NCI-H1417 treated with DMSO at 0.1 percent for 48 hours (cell line): ENCODE measurements around the gene LPAR2.
"Not testable (repeated sequence)": the region's sequence is repeated elsewhere in the genome, so short reads cannot be mapped to it uniquely, and the experiment has no call there.

Source experiments
- DNase-seq: peaks from one replicate; lab custom pipeline; 2025; lab: John Stamatoyannopoulos, UW

The LPAR2 gene

DNA sequence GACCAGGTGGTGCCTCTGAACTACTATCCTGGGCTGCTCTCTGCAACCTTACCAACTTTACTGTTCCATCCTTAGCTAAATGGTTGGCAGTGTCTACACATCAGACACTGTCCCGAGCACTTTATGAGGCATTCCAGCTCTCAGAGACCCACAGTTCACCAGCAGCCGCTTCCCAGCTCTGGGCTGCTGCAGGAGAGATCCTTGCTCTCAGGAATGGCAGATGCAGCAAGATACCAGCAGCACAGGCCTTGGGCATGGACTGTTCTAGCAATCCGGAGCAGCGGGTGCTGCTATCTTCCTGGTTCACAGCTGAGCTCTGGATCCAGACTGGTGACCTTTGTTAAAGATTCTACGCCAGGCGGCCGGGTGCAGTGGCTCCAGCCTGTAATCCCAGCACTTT is 3.3 kb upstream of the LPAR2 start:
- no peak for DNase-seq

DNA sequence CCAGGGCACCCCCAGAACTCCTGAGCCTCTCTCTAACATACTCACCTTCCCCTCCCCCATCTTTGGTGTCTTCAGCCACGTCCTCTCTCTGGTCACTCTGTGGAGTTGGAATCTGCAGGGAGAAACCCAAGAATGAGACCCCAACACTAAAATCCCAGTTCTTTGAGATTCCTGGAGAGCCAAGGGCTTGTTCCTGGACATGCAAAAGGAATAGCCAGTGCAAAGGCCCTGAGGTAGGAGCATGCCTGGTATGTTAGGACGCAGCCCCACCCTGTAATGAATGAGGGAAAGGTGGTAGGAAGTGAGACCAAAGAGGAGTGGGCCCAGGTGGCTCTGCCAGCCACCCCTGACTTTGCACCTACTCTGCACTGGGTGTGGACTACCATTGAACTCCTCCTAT is 2.4 kb upstream of the LPAR2 start:
- DNase-seq, result no peak

DNA sequence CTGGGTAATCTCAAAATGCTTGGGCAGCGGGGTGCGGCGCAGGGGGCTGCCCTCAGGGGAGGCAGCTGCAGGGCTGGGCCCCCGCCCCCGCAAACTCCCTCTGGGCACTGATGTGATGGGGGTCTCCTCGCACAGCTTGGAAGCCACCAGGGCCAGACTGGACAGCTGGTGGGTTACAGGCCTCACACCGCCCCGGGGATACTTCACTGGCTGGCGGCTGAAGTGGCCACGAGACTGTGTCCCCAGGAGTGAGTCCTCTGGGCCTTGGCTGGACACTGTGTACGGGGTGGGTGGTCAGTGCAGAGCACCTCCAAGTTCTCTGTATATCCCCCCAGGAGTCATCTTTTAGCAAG is 2.0 kb upstream of the LPAR2 start:
- no peak for DNase-seq

DNA sequence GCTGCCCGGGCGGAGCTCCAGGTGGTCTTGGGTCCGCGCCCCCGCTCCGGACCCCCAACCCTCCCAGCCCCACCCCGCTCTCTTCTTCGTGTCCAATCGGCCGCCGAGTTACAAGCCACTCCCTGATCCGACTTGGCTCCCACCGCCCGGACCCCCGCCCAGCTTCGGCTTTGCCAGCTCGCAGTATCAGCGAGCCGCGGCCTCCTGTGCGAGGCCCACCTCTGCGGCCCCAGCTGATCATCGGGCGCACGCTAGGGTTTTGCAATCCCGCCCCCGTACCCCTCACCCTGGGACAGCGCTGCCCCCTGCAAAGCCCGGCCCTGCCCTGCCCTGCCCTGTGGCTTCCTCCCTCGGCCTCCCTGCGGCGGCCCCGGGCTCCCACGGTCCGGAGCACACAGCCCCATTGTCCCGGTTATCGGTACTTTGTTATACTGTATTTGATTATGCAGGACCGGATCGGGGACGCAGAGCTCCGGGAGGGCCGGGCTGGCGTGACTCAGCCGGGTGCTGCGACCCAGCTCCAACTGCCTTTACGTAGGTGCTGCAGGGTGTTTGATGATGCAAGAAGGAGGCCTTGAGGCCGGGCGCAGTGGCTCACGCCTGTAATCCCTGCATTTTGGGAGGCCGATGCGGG is 598 bp upstream of the LPAR2 start:
- DNase-seq, result no peak

DNA sequence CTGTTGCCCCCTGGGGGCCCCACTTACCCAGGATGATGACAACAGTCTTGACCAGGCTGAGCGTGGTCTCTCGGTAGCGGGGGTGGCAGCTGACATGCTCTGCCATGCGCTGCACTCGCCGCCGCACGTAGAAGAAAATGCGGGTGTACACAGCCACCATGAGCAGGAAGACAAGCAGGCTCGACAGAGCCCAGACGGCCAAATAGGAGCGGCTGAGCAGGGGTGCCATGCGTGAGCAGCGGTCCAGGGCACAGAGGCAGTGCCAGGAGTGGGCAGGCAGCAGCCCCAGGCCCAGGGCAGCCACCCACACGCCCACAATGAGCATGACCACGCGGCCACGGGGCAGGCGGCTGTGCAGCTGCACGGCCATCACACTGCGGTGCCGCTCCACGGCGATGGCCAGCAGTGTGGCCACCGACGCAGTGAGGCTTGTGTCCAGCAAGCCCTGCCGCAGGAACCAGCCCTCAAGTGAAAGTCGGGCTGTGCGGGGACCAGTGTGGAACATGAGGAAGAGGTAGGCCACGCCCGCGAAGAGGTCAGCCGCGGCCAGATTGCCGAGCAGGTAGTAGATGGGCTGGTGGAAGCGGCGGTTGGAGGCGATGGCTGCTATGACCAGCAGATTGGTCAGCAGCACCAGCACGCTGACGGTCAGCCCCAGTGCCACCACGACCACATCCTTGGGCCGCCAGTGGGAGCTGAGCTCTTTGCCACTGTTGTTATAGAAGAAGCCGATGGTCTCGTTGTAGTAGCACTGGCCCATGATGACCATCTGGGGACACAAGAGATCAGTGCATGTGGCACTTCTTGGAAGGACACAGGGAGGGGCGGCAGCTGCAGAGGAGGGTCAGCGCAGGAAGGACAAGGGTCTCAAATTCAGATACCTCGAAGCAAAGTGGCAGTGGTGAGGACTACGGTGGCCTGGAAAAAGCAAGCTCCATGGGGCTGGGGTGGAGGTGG is 1.2 kb downstream of the LPAR2 start:
- DNase-seq, result no peak

DNA sequence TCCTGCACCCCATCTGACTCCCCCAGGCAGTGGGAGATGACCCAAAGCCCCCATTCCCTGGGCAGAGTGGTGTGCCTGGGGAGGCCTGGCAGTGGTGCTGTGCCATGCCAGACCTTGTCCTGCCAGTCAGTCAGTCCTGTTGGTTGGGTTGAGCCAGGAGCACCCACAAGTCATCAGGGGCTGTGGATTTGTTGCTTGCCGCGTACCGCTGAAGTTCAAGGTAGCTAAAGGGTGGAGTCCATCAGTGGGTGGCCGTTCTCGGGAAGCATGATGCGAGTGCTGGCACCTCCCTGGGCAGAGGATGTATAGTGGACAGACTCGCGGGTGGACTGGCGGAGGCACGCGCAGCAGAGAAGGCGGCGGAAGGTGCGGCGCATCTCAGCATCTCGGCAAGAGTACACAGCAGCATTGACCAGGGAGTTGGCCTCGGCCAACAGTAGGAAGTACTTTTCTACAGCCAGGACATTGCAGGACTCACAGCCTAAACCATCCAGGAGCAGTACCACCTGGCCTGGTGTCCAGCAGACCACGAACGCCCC is 3.9 kb downstream of the LPAR2 start:
- no peak for DNase-seq

DNA sequence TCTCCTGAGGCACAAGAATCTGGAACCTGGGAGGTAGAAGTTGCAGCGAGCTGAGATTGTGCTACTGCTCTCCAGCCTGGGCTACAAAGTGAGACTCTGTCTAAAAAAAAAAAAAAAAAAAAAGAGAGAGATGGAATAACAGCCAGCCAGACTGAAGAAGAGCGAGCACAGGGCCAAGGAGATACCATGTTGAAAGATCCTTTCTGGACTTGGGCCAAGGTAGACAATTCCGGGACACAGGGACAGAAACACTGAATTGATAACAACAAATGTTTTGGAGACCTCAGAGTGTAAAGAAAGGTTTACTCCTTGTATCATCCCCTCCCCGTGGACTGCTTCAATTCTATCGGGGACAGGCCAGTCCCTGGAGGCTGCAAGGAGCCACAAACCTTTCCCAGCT is 4.6 kb downstream of the LPAR2 start:
- no peak for DNase-seq

DNA sequence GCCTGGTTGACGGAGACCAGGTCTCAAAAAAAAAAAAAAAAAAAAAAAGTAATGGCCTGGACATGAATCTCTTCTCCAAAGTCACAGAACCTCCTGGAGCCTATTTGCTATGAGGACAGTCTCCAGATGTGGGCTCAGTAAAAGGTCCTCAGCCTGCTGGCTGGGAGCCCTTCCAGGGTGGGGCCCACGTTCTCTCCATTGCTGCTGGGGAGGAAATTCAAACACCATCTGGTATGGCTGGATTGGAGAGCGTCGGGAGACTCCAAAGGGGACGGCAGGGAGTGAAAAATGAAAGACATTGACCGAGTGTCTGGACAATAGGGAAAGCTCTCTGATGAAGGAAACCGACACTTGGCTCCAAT is 8.2 kb downstream of the LPAR2 start:
- no peak for DNase-seq

DNA sequence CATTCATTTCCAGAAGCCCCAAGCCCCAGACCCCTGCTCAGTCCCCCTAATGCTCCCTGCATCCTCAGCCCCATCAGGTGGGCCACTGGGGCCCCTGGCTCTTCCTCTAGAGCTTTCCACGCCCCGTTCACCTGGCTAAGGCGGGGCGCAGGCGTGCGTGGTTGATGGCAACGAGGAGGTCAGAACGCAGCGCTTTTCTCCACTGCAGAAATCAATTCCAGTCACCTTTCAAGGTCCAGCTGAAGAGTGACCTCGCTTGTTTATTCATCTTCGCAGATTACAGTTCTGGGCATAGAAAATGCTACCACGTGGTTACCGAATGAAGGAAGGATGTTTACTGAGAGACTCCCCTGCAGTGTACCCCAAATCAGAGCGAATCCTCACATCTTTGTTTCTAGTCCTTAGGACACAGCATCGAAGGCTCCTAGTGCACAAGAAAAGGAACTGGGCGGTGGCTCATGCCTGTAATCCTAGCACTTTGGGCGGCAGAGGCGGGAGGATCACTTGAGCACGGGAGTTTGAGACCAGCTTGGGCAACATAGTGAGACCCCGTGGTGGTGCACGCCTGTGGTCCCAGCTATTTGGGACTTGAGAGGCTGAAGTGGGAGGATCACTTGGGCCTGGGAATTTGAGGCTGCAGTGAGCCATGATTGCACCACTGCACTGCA is 8.7 kb downstream of the LPAR2 start:
- no peak for DNase-seq

DNA sequence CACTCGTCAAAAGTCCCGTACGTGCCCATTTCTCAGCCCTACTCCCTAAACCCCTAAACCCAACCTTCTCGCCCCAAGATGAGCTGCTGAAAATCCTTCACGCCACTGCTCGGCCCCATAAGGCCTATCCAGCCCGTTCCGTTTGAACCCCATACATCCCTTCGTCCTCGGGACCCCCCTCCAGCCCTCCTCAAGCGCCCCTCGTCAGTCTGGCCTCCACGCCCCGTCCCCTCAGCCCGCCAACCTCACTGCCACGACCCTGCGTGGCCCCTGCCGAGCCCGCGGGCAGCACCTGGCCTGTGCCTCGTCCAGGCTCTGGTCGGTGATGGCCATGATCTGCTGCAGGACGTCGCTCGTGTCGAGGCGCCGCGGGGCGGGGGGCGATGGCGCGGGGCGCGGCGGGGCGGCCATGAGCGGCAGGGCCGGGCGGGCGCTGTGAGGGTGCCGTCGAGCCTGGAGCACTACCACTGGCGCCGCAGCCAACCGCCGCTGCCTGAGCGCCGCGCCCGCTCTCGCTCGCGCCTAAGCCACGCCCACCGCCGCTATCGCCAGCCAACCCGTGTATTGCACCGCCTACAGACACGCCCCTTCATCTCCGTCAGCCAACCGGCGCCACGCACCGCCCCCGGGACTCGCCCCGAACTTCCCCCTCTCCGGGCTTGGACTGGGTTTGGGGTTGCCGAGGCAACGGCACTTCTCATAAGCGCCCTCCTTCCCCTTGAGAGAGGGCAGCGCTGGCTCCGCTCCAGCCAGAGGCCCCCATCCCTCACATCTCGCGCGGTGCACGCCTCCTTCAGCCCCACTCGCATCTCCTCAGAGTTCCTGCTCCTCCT is 9.6 kb downstream of the LPAR2 start, which contains the start of gene PBX4:
TSS of gene PBX4 (minus strand) at position 469 of the 833 bp plus-strand sequence. CDS start at position 411, 58 bp downstream.
- DNase-seq, result peak; percentile 93

DNA sequence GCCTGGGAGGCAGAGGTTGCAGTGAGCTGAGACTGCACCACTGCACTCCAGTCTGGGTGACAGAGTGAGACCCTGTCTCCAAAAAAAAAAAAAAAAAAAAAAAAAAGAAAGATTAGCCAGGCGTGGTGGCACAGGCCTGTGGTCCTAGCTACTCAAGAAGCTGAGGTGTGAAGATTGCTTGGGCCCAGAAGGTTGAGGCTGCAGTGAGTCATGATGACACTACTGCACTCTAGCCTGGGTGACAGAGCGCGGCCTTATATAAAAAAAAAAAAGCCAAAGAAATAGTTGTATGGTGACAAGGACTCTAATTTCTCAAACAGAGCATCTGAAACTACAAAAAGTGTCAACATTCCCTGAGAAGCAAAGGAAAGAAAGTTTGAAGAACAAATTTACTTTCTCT is 12.9 kb downstream of the LPAR2 start:
- DNase-seq, result no peak

DNA sequence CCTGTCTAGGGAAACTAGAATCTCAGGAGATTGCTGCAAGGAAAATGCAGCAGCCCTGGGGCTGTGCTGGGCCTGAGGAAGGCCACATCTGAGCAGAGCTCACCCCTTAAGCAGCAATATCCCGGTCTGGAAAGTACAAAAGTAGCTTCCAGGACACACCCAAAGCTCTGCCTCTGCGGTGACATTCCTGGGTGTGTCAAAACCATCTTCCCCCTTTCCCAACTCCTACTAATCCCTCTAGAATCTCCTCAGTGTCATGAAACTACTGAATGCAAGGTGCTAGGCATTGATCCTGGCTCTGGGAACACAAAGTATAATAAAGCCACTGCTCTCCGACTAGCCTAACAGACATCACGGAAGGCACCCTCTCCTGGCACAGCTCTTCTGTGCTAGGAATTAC is 14.5 kb downstream of the LPAR2 start:
- DNase-seq, result no peak

DNA sequence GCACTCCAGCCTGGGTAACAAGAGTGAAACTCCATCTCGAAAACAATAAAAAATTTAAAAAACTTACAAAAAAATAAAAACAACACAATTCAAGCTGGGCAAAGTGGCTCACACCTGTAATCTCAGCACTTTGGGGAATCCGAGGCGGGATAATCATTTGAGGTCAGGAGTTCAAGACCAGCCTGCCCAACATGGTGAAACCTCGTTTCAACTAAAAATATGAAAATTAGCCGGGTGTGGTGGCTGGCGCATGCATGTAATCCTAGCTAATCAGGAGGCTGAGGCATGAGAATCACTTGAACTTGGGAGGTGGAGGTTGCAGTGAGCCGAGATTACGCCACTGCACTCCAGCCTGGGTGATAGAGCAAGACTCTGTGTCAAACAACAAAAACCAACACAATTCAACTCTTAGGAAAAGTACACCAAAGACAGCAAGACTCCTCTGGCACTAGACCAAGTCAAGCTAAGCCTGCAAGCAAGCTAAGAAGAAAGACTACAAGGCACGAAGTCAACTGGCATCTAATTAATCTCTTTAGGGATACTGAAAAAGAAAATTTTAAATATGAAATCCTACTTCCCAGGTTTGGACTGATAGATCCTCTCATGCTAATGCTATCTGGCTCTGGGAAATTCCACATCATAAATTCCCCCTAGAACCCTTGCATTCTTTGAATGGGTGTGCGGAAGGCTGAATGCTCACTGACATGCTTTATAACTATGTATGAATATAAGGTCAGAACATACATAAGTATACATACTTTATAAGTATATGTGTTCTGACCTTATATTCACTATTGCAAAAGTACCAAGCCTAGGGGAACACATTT is 17.4 kb downstream of the LPAR2 start:
- no peak for DNase-seq

DNA sequence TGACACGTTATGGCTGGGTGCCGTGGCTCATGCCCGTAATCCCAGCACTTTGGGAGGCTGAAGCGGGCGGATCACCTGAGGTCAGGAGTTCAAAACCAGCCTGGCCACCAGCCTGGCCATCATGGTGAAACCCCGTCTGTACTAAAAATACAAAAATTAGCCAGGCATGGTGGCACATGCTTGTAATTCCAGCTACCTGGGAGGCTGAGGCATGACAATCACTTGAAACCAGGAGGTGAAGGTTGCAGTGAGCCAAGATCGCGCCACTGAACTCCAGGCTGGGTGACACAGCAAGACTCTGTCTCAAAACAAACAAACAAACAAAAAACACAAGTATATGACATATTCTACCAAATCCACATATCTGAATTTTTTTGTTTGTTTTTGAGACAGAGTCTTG is 21.3 kb downstream of the LPAR2 start:
- not testable (repeated sequence) for DNase-seq

DNA sequence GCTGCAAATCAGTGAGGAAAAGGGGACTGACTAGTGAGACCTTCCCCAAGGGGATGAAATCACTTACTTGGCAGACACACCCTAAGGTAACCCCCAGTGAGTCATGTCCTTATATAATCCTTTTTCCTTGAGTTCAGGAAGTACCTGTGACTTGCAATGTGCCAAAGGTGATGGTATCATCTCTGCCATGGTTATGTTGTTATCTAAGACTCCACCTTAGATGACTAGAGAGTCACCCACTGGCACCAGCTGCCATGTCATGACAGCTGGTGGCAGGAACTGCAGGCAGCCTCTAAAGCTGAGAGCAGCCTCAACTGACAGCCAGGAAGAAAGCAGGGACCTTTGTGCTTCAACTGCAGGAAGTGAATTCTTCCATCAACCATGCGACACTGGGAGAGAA is 22.0 kb downstream of the LPAR2 start:
- DNase-seq, result no peak

DNA sequence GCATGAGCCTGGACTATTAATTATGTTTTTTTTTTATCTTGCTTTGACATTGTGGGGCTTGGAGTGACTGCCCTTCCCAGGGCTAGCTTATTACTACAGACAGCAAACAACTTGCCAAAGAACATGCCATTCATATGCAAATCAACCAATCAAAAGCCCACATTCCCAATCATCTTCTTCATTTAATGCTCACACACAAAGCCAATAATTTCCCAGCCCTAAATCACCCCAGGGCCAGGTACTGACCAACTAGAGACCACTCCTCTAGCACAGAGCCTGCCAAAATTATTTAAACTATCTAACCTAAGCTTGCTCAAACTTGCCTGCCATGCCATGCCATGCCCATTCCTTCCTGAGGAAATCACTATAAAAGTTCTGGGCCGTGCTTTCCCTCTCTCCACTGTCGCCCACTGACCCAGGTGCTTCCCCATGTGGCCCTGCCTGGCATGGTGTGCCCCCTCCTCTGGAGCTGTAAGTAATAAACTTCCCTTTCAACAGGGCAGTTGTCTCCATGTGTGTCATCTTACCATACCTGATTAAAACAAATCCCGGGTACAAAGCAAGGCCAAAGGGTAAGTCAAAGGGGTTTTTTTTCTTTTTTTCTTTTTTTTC is 25.2 kb downstream of the LPAR2 start:
- DNase-seq, result no peak

DNA sequence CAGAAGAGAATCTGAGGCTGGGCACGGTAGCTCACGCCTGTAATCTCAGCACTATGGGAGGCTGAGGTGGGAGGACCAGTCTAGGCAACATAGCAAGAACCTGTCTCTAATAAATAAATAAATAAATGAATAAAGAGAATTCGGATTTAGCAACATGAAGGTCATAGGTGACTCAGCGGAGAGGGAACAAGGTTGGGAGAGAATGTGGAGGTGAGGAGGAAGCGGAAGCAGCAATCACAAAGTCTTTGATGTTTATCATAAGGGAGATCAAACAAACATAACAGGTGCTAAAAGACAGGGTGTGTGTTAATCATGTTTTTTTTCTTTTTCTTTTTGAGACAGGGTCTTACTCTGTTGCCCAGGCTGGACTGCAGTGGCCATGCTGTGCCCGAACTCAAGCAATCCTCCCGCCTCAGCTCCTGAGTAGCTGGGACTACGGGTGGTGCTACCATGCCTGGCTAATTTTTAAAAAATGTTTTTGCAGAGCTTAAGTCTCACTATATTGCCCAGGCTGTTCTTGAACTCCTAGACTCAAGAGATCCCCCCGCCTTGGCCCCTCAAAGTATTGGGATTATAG is 25.8 kb downstream of the LPAR2 start:
- no peak for DNase-seq

DNA sequence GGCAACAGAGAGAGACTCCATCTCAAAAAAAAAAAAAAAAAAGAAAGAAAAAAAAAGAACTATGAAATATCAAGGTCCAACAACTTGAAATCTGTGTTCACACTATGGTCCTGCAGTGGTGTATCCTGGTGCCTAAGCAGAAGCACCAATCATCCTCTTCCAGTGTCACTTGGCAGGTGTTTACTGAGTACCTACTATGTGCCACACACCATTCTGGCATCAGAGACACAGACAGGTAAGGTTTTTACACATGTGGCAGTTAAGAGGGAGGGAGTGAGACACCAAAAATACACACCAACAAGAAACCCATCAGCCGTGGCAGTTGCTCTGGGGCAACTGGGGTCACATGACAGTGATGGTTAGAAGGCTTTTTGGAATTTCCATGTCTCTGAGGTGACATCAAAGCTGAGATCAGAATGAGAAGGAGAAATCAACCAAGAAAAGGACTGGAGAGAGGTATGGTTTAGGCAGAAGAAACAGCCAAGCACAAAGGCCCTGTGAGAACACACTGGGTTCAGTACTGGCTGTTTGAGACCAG is 27.2 kb downstream of the LPAR2 start:
- DNase-seq, result no peak

DNA sequence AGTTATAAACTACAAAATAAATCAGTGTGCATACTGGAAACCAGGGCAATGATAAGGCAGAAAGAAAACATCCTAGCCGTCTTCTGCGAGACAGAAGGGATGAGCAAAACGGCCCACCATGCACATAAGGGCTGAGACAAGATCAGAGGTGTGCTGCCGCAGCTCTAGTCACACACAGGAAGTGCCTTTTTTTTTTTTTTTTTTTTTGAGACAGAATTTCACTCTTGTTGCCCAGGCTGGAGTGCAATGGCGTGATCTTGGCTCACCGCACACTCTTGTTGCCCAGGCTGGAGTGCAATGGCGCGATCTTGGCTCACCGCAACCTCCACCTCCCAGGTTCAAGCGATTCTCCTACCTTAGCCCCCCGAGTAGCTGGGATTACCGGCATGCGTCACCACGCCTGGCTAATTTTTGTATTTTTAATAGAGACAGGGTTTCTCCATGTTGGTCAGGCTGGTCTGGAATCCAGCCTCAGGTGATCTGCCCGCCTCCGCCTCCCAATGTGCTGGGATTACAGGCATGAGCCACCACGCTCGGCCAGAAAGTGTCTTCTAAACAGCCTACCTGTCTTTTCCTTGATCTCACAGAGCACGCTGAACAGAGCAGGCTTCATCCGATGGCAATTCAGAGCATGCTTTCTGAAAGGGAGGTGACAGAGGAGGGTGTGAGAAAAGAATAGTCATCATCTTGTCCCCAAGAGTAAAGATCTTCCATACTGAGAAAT is 29.1 kb downstream of the LPAR2 start:
- not testable (repeated sequence) for DNase-seq
